ENCODE data around the gene VAV3.
A peak's percentile ranks its signal among the peaks of the same experiment; 100 is the strongest.

Gene VAV3

DNA sequence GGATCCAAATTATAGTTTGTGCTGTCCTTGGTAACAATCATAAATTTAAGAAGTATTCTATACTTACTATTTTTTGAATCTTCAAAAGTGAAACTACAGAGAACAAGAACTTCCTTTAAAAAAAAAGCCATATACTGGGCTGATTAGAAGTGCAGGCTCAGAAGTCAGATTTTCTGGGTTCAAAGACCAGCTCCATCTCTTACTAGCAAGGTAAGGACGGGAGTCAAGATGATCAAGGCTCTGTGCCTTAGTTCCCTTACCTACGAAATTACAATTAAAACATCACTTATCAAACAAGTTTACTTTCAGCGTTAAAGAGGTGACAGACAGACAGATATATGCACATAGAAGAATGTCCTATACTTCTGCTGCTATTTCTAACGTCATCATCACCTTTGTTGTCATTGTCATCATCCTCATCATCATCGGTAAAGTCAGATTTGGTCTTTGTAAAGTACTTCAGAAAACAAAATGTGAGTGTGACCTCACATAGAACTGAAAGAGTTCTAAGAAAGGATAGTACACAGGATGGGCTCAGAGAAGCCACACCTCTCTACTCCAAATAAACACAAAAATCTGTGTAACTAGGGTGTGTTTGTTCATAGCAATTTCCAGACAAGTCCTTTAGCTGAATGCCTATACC is 178.7 kb downstream of the VAV3 start:
- no peak for TF ChIP-seq ZNF274 (IDR thresholded peaks at IDR 0.05; ENCODE audit: low read depth, low read length)
- H3K4me3 ChIP-seq (ENCODE audit: low read length), result no peak overlapping the region

- TF ChIP-seq ZNF274 (IDR thresholded peaks at IDR 0.05; ENCODE audit: low read depth, low read length), result no peak
- H3K4me3 ChIP-seq (ENCODE audit: low read length), result no peak overlapping the region
Observed at GRCh38 chr1:107785496-107786202, 179.3 kb downstream of the VAV3 start.

GRCh38 chr1:107782217-107782845 is 182.6 kb downstream of the VAV3 start:
- TF ChIP-seq ZNF274 (IDR thresholded peaks at IDR 0.05; ENCODE audit: low read depth, low read length), result no peak
- no peak overlapping the region for H3K4me3 ChIP-seq (ENCODE audit: low read length)

- no peak overlapping the region for H3K4me3 ChIP-seq (ENCODE audit: low read length)
- no peak for TF ChIP-seq ZNF274 (IDR thresholded peaks at IDR 0.05; ENCODE audit: low read depth, low read length)
Observed at GRCh38 chr1:107781245-107781644, 183.7 kb downstream of the VAV3 start.

DNA sequence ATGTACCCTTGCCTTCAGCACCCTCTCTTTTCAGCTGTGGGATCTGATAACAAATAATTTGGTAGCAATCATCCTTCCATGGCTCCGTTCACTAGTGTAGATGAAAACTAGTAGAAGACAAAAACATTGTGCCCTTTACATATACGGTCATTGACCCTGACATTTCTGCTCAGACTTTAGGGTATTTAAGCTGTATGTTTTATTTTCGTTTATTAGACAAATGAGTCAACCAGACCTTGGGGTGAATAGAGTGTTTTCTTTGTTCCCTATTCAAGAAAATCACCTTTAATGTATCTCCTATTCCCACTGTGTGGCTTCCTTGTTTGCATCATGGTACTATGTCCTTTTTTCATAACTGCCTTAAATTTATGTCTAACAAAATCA is 187.3 kb downstream of the VAV3 start:
- no peak overlapping the region; the same call in 1 of the 2 replicates for H3K4me3 ChIP-seq (ENCODE audit: low read length)
- TF ChIP-seq ZNF274 (IDR thresholded peaks at IDR 0.05; ENCODE audit: low read depth, low read length), result no peak

- TF ChIP-seq ZNF274 (IDR thresholded peaks at IDR 0.05; ENCODE audit: low read depth, low read length), result no peak
- peak overlapping the region; percentile 6 for H3K4me3 ChIP-seq (ENCODE audit: low read length)
Observed at GRCh38 chr1:107776900-107777663, 187.9 kb downstream of the VAV3 start.

DNA sequence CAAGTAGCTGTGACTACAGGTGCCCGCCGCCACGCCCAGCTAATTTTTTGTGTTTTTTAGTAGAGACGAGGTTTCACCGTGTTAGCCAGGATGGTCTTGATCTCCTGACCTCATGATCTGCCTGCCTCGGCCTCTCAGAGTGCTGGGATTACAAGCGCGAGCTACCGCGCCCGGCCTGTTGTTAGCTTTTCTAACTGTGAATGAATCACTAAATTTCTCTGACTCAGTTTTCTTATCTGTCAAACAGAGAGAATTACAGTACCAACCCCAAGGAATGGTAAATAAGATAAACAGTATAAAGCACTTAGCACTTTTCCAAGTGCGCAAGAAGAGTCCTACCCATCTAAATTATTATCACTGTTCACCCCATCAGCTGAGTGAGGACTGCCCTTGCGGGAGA is 193.6 kb downstream of the VAV3 start:
- H3K4me3 ChIP-seq (ENCODE audit: low read length), result no peak overlapping the region
- TF ChIP-seq ZNF274 (IDR thresholded peaks at IDR 0.05; ENCODE audit: low read depth, low read length), result no peak

- no peak overlapping the region for H3K4me3 ChIP-seq (ENCODE audit: low read length)
- TF ChIP-seq ZNF274 (IDR thresholded peaks at IDR 0.05; ENCODE audit: low read depth, low read length), result no peak
Observed at GRCh38 chr1:107767156-107767582, 197.8 kb downstream of the VAV3 start.

DNA sequence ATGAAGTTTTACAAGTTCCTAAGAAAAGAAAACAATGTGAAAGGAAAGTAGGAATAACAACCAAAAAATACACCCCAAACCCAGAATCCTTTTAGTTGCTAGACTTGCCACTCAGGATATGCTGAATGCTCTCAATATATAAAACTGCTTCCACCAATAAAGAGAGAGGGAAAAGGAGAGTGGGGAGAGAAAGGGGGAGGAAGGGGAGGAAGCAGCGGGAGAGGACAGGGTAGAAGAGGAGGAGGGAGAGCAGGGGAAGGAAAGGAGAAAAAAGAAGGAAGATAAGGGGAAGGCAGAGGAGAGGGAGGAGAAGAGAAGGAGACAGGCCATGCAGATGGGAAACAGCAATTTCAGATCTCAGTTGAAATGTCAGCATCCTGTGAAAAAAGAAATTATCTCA is 198.4 kb downstream of the VAV3 start:
- TF ChIP-seq ZNF274 (IDR thresholded peaks at IDR 0.05; ENCODE audit: low read depth, low read length), result no peak
- H3K4me3 ChIP-seq (ENCODE audit: low read length), result no peak overlapping the region

GRCh38 chr1:107762751-107763390 is 202.1 kb downstream of the VAV3 start:
- no peak for TF ChIP-seq ZNF274 (IDR thresholded peaks at IDR 0.05; ENCODE audit: low read depth, low read length)
- no peak overlapping the region for H3K4me3 ChIP-seq (ENCODE audit: low read length)

DNA sequence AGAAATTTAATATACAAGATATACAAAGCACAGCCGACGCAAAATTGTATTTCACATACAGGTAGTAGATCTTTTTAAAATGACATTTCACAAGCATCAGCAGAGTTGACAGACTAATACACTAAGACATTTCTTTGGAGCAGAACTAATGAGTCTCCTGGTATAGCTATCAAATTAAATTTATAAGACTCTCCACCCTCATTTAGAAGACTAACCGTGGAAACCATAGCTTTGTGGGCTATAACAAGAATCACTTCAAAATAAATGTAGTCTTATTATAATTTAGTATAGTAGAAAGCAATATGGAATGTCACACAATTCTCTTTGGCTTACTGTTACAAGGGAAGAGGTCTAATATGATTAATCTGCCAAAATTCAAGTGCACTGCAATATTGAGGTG is 204.9 kb downstream of the VAV3 start:
- no peak overlapping the region for H3K4me3 ChIP-seq (ENCODE audit: low read length)
- TF ChIP-seq ZNF274 (IDR thresholded peaks at IDR 0.05; ENCODE audit: low read depth, low read length), result no peak

DNA sequence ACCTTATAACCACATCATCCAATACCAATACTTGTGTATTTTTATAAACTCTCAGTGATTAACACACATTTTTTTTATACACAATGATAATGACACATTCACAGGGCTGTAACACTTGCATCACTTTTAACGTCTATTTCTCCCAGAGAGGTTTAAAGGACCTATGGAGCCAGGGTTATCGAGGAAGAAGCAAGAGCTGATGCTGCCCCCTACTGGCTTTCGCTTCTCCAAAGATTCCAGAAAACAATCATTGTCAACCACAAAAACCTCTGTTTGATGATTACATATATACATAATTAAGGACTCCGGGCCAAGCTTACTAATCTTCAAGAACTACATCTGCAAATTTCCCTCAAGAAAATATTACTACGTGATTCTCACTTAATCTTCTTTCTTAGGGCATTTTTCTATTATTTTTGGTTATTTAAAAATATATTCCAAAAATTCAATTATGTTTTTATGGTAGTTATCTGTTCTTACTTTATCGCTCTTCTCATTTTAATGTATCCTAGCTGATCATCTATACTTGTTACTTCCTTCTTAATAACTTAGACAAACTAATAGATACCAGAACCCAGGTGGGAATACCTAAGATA is 214.5 kb downstream of the VAV3 start:
- no peak for TF ChIP-seq ZNF274 (IDR thresholded peaks at IDR 0.05; ENCODE audit: low read depth, low read length)
- H3K4me3 ChIP-seq (ENCODE audit: low read length), result no peak overlapping the region

GRCh38 chr1:107748531-107748930 is 216.4 kb downstream of the VAV3 start:
- H3K4me3 ChIP-seq (ENCODE audit: low read length), result no peak overlapping the region
- TF ChIP-seq ZNF274 (IDR thresholded peaks at IDR 0.05; ENCODE audit: low read depth, low read length), result no peak

GRCh38 chr1:107741242-107741641 is 223.7 kb downstream of the VAV3 start:
- no peak overlapping the region for H3K4me3 ChIP-seq (ENCODE audit: low read length)
- no peak for TF ChIP-seq ZNF274 (IDR thresholded peaks at IDR 0.05; ENCODE audit: low read depth, low read length)
